ENCODE data around the gene ALOX12. TPM values are rescaled to one million over a fixed set of nuclear protein-coding genes. Genes with fewer than 3 reads are reported as not detected.

ALOX12 gene
- total RNA-seq, 1 donor from 2014 or later, result under 0.01 TPM

DNA sequence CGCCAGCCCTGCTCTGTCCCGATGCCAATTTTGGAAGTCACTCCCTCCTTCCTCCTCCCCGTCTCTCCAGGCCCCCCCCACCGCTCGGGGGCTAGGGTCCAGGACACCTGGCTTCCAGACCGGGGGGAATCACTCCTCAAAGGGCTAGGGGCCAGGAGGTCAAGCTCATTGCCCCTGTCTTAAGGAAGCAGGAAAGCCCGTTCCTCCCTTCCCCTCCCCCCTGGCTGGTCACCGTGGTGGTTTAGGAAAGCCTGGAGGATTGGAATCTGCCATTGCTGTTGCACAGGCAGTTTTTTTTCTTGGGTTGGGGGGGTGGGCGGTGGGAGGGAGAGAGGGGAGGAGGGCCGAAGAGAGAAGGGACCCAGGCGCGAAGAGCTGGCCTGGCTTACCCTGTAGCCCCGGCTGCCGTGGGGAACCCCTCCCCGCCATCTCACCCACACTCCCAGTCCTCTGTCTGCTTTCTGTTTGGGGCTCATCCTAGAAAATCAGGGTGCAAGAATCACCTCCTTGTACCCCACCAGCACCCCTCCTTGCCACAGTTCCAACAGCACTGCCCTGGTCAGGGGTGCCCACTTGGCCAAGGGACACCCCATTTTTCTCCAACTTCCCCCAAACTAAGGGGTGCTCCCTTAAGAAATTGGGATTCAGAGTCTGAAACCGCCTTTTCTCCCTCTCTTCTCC, 24.1 kb downstream of the ALOX12 start:
- DNase-seq (ENCODE audit: low spot score in 2 of 2) (peak; percentile 60), FAIRE-seq (no peak)

DNA sequence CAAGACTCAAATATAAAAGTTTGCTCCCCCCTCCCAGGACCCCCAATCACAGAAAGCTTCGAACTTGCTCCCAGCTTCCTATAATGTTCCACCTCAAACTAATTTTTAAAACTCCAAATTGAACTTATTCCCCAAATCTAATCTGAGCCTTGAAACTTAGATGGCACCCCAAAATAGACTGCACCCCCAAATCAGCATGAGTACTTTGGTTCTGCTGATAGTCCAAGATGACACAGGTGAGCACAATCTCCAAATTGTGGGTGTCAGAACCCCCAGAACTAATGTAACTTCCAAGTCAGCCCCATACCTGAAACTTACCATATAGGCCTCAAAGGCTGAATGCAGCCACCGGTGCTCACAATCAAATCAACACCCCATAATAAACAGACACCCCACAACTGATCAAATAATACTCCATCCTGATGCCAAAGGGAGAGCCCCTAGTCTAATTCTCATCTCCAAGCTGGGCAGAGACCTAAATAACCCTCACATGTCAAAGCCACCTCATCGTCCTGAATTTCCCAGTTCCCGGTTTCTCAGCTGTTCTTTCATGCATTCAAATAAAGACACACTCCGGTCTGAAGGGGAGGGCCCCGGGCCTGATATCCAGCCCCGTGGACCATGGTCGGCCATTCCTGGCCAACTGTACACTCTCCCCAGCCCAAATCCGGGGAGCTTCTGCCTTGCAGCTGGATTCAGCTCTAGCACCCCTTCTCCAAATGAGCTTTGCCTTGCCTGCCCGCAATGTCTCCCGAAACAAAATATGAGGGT, 25.2 kb downstream of the ALOX12 start:
- FAIRE-seq (no peak), DNase-seq (ENCODE audit: low spot score in 2 of 2) (no peak)

DNA sequence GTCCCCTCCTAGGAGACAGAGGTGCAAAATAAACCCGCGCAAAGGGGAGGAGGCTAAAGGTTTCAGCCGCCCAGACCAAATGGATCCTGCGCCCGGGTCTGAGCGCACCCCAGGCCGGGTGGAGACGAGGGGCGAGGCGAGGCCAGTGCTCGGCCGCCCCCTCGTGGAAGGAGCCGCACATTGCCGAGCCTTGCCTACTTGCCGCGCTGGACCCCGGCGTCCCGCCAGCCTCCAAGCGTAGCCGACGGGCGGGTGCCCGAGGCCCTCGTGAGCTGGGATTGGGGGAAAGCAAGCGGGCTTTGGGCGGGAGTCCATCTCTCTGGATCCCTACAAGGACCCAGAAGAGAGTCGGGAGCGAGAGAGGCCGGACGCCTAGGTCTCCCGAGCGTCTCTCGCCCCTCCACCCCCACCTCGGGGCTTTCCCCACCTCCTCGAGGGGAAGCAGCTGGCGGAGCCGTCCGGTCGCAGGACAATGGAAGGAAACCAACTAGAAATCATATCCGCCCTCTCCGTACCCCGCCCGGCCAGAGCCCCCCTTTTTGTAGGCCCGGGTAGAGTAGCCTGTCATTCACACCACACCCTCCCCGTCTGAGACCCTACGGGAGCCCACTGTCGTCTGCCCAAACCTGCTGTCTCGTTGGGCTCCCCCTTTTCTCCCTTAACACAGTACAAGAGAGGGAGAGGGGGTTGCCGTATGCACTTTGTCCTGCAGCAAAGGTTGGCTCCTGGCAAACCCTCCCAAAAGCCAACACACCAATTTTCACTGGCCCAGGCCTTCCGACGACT, 26.3 kb downstream of the ALOX12 start:
- DNase-seq (ENCODE audit: low spot score in 2 of 2) (peak; percentile 80 to 91), FAIRE-seq (no peak)

DNA sequence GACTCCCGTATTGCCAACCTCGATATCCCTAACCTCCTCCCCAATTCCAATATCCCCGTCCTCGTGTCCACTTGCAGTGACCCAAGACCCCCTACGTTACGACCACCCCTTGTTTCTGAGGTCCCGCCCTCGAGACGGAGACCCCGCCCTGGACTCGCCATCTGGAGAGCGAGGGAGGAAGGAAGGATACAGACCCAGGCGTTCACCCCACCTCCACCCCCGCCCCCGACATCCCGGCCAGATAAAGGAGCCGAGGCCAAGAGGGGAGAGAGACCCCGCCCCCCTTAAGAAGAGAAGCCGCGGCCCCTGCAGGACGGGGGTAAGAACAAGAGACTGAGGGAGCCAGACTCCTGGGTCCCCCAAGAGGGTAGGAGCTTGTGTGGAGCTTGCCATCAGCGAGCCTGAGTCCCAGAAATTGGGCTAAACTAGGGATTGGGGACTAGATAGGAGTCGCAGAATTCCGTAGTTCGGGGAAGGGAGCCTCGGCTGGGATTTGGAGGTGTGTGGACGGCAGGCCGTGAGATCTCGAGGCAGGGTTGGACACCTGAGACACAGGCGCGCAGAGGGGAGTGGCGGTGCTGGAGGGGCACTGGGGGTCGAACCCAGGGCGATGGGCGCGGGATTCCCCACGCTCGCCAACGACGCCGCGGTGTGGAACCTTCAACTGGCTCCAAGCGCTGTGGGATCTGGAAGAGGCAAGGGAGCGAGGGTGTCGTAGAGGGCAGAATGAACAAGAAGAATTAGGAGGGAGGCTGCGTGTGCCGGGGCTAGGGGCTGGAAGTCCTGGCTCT, 27.1 kb downstream of the ALOX12 start, which contains the start of gene BCL6B:
BCL6B (plus strand) TSS at position 270 of the 791 bp plus-strand sequence. CDS start 622 bp downstream, outside the sequence.
- DNase-seq (ENCODE audit: low spot score in 2 of 2), result no peak
- FAIRE-seq, result no peak

DNA sequence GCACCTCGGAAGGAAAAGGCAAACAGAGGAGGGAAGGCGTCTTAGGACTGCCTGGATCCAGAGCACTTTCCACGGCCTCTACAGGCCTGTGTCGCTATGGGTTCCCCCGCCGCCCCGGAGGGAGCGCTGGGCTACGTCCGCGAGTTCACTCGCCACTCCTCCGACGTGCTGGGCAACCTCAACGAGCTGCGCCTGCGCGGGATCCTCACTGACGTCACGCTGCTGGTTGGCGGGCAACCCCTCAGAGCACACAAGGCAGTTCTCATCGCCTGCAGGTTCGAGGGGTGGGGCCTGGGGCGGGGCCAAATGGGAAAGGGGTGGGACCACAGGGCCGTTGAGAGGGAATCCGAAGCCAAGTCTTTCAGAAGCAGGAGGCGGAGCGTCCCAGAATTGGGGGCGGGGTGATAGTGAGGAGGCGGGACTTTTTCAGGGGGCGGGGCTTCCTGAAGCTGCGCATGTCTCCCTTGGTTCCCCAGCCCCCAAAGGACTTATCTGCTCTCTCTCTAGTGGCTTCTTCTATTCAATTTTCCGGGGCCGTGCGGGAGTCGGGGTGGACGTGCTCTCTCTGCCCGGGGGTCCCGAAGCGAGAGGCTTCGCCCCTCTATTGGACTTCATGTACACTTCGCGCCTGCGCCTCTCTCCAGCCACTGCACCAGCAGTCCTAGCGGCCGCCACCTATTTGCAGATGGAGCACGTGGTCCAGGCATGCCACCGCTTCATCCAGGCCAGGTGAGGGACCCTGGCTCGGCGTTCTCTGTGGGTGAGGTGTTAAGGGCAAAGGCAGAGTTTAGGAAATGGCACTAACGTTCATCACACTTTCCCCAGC, 27.9 kb downstream of the ALOX12 start:
- DNase-seq (ENCODE audit: low spot score in 2 of 2) (peak; percentile 64 to 94), FAIRE-seq (no peak)

DNA sequence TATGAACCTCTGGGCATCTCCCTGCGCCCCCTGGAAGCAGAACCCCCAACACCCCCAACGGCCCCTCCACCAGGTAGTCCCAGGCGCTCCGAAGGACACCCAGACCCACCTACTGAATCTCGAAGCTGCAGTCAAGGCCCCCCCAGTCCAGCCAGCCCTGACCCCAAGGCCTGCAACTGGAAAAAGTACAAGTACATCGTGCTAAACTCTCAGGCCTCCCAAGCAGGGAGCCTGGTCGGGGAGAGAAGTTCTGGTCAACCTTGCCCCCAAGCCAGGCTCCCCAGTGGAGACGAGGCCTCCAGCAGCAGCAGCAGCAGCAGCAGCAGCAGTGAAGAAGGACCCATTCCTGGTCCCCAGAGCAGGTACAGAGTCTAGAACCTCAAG, 28.5 kb downstream of the ALOX12 start:
- DNase-seq (ENCODE audit: low spot score in 2 of 2) (no peak), FAIRE-seq (no peak)

DNA sequence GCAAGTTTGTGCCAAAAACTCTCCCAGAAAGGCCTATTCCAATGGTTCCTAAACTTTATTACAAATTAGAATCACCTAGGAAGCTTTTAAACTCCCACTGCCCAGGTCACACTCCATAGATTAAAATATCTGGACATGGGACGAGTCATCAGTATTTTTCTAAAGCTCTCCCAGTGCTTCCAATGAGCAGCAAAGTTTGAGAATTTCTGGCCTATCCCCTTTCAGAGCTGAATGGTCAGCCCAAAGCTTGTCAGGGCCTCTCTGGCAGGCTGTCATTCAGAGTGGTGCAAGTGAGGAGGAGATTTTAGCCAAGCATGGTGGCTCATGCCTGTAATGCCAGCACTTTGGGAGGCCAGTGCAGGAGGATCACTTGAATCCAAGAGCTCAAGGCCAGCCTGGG, 29.4 kb downstream of the ALOX12 start:
- FAIRE-seq, result no peak
- DNase-seq (ENCODE audit: low spot score in 2 of 2), result no peak

DNA sequence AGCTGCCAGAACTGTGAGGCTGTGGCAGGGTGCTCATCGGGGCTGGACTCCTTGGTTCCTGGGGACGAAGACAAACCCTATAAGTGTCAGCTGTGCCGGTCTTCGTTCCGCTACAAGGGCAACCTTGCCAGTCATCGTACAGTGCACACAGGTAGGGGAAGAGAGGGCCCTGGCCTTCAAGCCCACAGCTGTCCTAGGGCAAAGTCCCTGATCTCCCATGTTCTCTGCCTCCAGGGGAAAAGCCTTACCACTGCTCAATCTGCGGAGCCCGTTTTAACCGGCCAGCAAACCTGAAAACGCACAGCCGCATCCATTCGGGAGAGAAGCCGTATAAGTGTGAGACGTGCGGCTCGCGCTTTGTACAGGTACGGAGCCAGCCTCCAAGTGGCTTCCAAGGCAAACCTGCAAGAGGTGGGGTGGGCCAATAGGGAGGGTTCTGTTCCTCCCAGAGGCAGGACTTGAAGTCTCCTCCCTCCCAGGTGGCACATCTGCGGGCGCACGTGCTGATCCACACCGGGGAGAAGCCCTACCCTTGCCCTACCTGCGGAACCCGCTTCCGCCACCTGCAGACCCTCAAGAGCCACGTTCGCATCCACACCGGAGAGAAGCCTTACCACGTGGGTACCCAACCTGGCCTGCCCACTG, 30.7 kb downstream of the ALOX12 start:
- DNase-seq (ENCODE audit: low spot score in 2 of 2), result no peak

DNA sequence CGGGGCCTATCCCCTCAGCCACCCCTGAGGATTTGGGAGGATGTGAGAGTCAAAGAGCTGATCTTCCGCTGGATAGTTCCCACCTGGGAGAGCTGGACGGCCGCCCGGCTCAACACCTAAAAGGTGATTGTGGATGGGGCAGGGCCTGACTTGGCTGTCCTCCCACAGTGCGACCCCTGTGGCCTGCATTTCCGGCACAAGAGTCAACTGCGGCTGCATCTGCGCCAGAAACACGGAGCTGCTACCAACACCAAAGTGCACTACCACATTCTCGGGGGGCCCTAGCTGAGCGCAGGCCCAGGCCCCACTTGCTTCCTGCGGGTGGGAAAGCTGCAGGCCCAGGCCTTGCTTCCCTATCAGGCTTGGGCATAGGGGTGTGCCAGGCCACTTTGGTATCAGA, 31.5 kb downstream of the ALOX12 start:
- FAIRE-seq (no peak), DNase-seq (ENCODE audit: low spot score in 2 of 2) (no peak)

More for the DNA sequence above, 30.7 kb downstream of the ALOX12 start:
- no peak for FAIRE-seq

DNA sequence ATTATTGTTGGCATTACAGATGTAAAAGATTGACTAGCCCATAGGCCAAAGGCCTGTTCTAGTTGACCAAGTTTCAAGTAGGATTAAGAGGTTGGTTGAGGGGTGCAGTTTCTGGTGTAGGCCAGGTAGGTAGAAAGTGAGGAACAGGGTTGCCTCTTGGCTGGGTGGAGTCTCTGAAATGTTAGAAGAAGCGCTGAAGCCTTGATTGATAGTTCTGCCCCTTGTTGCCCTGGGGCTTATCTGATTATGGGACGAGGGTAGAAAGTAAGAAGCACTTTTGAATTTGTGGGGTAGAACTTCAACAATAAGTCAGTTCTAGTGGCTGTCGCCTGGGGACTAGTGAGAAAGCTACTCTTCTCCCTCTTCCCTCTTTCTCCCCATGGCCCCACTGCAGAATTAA, 33.2 kb downstream of the ALOX12 start:
- no peak for DNase-seq (ENCODE audit: low spot score in 2 of 2)
- no peak for FAIRE-seq

DNA sequence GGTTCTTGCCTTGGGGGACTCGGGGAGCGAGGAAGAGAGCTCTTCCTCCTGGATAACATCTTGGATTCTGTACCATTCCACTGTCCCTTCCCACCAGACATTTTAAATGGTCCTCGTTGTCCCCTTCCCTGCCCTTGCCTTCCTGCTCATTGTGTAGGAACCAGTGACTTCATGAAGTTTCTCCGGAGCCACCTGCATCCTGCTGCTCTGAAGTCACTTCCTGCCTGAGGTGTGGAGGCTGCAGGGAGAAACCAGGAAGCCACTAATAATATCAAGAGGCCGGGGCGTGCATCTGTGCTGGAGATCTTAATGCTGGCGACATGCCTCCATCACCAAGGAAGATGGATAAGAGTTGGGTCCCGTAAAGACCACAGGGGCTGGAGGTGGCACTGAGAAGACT, 33.8 kb downstream of the ALOX12 start:
- DNase-seq (ENCODE audit: low spot score in 2 of 2), result no peak
- no peak for FAIRE-seq

DNA sequence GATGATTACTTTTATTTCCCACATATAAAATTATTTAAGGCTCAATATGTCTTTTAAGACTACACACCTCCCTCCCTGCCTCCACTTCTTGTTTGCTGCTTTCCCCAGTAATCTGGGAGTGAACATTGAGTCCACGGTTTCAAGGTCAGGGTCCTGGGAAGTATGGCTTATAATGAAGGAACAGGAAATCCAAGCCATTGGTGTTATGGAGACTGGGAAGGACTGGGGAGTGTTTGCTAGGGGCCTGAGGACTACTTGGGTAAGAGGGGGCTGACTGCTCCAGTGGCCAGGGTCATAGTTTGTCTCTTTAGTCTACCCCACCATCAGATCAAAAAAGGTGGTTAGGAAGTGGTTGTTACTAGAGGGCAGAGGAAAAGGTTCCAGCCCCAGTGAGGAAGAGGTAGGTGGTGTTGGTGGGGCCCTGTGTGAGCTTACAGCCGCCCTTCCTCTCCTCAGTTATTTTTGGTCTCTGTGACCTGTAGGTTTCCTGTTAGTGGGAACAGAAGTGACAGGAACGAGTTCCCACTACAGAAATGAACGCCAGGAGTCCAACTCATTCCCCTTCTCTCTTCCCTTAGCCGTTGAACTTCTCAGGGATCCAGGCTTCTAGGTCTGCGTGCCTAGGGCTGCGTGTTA, 39.2 kb downstream of the ALOX12 start:
- no peak for FAIRE-seq
- DNase-seq (ENCODE audit: low spot score in 2 of 2), result no peak

DNA sequence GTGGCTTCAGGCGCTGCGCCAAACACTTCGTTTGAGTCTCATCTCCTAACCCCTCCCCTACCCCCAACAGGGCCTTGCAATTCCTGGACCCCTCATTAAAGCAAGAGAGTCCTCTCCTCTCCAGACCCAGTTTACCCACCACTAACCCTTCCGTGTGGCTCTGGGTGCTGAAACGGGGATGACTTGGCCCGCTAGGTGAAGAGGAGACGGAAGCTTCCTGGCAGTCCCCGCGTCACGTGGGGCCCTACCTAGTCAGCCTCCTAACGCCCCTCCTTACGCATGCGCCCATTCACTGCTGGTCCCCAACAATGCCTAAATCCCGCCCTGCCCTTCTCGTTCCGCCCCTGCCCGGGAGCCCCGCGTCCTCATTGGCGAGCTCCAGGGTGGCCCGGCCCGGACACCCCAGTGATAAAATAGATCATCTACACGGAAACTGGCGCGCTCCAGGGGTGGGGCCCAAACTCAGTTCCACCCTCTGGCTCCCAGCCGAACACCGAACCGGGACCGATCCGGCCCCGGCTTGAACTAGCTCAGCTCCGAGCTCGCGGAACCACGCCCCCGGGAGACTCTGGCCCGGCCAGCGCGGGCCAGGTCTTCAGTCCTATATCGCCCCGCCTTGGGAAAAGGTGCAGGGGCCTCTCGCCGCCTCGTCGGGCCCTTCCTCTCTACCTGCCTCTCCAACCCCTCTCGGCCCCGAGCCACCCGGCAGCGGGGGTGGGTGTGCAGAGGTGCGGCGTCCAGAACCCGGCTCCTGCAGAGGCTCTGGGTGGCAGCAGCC, 39.9 kb downstream of the ALOX12 start, which contains the start of gene SLC16A13:
SLC16A13 (plus strand) TSS at position 425 of the 778 bp plus-strand sequence. CDS start 368 bp downstream, outside the sequence.
- FAIRE-seq, result no peak
- DNase-seq (ENCODE audit: low spot score in 2 of 2), result peak; percentile 82 to 97

DNA sequence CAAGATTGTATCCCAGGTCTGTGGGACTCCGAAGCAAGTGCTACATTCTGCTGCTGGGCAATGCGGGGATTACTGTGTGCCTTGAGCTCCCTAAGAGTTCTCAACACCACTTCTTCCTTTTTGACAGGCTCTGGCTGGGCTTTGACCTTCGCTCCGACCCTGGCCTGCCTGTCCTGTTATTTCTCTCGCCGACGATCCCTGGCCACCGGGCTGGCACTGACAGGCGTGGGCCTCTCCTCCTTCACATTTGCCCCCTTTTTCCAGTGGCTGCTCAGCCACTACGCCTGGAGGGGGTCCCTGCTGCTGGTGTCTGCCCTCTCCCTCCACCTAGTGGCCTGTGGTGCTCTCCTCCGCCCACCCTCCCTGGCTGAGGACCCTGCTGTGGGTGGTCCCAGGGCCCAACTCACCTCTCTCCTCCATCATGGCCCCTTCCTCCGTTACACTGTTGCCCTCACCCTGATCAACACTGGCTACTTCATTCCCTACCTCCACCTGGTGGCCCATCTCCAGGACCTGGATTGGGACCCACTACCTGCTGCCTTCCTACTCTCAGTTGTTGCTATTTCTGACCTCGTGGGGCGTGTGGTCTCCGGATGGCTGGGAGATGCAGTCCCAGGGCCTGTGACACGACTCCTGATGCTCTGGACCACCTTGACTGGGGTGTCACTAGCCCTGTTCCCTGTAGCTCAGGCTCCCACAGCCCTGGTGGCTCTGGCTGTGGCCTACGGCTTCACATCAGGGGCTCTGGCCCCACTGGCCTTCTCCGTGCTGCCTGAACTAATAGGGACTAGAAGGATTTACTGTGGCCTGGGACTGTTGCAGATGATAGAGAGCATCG, 42.4 kb downstream of the ALOX12 start:
- FAIRE-seq, result no peak
- DNase-seq (ENCODE audit: low spot score in 2 of 2), result no peak

DNA sequence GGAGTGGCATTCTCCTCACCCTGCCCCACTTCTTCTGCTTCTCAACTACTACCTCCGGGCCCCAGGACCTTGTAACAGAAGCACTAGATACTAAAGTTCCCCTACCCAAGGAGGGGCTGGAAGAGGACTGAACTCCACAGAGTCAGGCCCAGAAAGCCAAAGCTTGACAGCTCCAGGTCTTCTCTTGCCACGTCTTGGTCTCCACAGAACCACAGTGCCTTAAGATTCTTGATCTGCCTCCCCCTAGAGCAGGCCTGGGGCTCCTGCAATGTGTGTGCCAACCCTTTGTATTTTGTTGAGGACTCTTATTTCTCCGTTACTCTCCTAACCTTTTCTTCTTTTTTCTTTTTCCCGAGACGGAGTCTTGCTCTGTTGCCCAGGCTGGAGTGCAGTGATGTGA, 44.0 kb downstream of the ALOX12 start:
- peak in 1 of 2 donors; percentile 15 for DNase-seq (ENCODE audit: low spot score in 2 of 2)
- no peak for FAIRE-seq

DNA sequence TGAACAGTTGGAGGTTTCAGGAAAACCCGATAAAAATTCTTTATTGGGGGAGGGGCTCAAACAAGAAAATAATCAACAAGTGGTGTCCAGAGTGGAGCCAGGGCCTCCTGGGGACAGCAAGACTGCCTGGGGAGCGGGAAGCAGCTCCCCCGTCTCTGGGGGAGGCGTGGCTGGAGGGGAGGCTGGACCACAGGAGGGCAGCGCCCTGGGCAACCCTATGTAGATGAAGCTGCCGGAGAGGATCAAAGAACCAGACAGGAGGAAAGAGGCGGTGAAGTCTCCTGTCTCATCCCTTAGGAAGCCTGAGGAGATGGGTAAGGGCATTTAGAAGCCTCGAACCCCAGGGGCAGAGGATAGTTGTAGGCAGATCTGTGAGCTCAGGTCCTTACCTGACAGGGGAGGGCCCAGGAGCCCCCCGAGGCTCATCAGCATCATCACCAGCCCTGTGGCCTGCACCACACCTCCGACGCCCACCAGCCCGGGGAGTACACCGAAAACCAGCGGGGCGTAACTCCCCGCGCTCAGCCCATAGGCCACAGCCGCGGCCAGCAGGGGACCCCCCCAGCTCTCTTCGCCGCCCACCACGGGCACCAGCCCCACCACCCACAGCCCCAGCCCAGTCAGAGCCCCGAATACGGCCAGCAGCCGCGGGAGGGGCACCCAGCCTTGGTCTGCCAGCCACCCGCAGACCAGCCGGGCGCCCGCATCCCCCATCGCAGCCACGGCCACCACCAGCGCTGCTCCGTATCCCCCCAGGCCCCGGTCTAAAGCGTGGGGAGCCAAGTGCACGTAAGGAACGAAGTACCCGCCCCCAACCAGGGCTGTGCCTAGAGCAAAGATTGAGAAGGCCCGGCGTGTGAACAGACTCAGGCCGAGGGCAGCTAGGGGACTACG, 46.0 kb downstream of the ALOX12 start:
- DNase-seq (ENCODE audit: low spot score in 2 of 2), result peak in 1 of 2 donors; percentile 40
- no peak for FAIRE-seq
